HG02884 (cell line): Measurements from ENCODE around the gene MGRN1.

Experiments used
- ATAC-seq: cut with Tn5 transposase; IDR thresholded peaks from one replicate; pipeline ENCODE4 v1.9.1; 2021; ENCODE audit warnings: mild to moderate bottlenecking, moderate library complexity; ENCODE audit not compliant: unreplicated experiment

MGRN1 gene

DNA sequence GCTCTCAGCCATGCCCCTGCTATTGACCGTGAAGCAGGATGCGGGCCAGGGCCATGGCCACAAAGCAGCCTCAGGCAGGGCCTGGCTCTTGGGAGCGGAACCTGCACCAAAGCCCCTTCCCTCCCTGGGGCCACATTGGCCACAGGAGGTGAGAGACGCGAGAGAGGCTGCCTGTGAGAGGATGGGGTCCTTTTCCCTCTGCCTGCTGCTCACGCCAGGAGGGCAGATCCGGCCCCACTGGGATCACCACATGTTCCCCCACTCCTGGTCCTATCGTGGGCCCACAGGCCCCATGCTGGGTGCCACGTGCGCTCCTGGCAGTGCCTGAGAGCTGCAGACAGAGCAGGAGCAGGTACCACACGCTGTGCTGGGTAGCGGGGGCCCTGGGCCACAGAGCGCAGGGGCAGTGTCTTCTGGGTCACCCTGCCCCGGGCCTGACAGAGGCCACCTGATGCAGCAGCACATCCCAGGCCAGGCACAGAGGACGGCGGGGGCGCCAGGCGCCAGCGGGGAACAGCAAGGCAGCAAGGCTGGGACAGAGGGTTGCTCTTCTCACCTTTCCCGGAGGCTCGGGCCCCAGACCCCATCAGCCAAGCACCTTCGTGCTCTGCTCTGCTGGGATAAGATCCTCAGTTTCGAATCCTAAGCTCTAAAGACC lies 59.6 kb downstream of the MGRN1 start:
- no peak for ATAC-seq

DNA sequence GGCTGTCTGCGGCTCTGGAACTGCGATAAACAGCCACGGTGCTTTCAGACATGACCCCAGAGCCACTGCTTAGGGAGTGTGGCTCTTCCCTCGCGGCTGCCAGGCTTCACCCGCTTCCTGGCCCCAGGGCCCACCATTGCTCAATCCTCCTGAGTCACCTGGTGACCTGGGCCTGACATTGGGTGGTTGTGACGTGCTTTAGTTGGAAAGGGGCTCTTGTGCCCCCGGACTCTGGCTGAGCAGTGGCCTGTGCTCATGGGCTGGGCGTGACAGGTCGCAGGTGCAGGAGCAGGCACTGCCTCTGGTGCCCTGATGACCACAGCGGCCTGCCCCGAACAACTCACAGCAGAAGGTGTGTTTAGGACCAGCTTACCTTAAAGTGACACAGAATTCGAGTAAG lies 60.1 kb downstream of the MGRN1 start:
- no peak for ATAC-seq

DNA sequence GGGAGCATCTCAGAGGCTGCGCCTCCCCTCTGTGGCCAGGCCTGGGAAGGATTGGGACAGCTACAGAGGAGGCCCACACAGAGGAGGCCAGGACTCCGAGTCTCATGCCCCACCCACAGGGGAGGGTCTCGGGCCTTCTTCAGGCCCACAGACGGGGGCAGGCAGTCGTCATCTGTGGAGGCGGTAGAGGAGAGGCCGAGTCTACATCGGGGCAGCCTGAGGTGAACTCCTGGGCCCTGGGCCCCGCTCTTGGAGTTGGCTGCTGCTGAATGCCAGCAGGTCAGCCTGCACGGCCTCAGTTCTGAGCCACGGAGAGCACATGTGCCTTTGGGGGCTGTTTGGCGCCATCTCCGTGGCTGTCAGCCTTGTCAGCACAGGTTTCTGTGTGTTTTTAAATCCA lies 60.7 kb downstream of the MGRN1 start:
- no peak for ATAC-seq

DNA sequence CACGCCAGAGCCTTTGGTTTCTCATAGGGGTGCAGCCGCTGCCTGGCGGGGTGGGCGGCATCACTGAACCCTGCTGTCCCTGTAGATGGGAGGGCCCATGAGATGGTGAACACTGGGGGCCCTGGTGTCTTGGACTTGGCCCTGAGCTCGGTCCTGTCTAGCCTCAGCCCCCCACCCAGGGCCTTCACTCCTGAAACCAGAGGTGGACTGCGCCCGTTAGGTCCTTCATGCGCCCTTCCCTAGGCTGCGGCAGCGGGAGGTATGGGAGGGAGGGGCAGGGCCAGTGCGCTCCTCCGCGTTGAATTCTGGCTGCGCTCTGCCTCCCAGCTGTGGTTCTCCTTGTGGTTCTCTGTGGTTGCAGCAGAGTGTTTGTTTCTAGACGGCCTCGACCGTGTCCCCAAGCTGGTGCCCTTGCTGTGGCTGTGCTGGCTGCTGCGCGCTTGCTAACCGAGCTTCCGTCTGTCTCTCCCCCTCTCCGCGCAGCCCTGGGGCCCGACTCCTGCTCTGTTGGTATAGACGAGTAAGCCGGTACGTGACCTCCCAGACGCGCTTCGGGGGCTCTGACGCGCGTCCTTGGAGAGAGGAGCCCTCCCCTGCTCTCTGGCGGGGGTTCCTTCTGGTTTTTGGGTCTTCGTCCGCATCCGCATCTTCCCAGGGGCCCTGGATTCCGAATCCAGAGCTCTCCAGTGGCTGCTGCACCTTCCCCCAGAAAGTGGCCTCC lies 61.3 kb downstream of the MGRN1 start:
- ATAC-seq, result no peak

DNA sequence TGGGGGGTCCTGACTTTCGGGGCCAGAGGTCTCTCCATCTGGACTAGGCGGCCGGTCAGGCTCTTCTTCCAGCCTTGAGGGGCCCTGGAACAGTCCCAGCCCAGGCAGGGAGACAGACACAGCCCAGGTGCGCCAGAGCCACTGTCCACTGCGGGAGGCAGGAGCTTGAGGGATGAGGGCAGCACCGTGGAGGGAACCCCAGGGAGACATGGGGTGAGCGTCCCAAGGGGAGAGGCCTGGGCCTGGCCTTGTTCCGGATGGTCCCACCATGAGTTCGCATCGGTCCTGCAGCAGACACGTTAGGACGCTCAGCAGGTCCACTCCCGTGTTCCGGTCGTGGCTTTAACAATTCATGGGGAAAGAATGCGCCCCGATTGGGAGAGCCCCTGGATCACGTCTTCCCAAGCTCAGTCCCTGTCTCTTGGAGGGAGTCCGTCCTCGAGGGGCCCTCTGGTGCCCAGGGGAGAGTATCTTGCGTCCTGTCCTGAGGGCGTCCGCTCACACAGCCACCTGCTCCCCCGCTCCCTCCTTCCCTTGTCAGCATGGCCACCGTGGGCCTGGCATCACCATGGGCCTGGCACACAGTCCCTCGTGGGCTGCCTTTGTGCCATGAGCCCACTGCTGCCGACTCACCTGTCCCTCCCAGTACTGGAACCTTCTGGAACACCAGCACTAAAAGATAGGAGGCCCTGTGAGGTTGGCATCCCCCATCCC lies 62.0 kb downstream of the MGRN1 start:
- ATAC-seq, result no peak

DNA sequence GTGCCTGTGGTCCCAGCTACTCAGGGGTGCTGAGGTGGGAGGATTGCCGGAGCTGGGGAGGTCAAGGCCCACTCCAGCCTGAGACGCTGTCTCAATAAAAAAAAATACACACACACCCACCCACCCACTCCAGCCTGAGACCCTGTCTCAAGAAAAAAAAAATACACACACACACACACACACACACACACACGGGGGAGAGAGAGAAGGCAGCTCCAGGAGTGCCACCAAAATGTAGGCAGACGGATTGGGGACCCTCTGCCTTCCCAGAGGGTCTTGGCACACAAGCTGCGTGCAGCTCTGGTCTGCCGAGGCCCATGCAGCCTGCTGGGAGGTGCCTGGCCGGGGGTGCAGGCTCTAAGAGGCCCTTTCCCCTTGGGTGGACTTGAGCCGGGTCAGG lies 62.8 kb downstream of the MGRN1 start:
- ATAC-seq, result no peak

DNA sequence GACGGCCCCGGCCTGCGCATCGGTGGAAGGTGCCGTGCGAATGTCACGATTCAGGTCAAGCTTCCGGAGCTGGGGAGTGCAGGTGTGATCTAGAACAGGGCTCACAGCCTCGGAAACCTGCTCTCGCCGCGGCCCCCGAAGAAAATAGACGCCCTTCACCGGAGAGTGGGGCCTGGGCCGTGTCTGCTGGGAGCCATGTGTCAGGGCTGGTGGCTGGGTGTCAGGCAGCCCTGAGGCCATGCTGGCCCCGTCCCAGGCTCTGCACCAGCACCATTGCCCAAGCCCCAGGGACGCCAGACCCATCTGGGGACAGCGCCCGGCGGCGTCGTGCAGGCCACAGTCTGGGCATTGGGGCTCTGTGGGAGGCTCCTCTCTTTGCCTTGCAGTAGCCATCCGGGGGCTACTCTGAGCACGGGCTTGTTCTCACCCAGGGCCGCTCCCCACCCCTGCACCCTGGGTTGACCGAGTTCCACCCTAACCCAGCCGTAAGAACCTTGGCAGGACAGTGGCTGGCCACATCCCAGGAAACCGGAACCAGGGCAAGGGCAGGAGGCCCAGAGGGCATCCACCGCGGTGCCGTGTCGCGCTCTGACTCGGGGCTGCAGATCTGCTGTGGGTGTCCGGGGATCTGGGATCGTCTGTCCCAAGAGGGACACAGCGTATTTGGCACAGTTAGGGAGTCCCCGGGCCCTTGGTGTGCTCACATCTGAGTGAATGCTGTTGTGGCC lies 63.5 kb downstream of the MGRN1 start:
- ATAC-seq, result no peak

DNA sequence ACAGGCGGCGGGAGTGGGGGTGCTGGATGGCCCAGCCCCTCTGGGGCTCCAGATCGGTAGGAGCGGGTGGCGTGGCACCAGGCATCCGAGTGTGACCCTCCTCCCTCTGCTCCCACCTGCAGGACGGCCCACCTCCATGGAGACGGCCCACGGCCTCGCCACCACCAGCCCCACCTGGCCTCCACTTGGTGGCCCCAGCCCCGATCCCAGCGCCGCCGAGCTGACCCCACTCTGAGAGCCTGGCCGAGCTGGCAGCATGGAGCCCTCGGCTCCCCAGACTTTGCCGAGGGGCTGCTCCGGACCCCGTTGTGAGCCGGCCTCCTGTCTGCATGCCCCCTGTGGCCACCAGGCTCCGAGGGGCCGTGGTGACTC lies 64.0 kb downstream of the MGRN1 start:
- no peak for ATAC-seq

DNA sequence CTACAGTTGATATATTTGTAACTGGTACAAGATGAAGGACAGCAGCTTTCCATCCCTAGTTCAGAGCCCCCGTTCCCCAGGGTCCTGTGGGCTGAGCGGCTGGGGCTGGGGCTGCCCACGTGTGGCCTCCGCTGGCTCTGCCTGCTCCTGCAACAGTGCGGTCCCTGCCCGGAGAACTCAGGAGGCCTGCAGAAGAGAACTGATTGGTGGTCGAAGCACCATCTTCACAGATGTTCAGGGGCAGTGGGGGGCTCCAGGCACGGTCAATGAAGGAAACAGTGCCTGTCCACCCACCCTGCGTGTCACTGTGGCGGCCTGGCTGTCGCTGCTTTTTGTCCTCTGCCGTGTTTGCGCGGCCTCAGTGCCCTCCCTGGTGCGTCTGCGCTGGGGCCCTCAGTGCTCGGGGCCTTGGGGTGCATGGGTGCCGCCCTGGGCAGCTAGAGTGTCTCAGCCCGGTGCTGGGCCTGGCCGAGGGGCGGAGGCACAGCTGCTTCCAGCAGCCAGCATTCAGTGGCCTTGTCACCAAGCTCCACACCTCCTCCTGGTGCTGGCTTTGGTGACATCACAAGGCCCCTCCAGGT lies 64.6 kb downstream of the MGRN1 start:
- no peak for ATAC-seq

DNA sequence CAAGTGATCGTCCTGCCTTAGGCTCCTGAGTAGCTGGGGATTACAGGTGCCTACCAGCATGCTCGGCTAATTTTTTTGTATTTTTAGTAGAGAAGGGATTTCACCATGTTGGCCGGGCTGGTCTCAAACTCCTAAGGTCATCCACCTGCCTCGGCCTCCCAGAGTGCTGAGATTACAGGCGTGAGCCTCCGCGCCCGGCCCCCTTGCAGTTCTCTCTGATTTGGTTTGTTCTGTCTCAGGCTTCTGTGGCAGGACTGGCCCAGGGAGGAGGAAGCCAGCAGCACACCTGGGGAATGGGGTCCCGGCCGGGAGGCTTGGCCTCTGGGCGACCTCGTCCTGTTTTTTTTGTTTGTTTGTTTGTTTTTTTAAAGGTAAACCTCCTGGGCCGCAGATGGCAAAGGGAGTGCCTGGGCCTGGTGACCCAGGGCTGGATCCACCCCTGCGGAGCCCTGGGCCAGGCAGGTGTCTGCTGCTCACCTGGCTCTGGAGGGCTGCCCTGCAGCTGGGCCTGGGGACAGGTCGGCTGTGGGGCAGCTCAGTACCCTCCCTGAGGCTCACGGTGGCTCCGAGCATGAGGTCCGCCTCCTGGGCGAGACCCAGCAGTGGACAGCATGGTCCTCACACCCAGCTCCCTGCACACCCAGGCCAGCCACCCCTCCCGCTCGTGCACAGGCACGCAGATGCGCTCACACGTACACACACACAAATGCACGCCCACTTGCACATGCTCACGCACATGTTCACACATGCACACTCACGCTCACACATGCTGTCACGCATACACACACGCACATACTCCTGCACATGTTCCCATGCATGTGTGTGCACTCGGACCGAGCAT lies 65.5 kb downstream of the MGRN1 start:
- ATAC-seq, result no peak

DNA sequence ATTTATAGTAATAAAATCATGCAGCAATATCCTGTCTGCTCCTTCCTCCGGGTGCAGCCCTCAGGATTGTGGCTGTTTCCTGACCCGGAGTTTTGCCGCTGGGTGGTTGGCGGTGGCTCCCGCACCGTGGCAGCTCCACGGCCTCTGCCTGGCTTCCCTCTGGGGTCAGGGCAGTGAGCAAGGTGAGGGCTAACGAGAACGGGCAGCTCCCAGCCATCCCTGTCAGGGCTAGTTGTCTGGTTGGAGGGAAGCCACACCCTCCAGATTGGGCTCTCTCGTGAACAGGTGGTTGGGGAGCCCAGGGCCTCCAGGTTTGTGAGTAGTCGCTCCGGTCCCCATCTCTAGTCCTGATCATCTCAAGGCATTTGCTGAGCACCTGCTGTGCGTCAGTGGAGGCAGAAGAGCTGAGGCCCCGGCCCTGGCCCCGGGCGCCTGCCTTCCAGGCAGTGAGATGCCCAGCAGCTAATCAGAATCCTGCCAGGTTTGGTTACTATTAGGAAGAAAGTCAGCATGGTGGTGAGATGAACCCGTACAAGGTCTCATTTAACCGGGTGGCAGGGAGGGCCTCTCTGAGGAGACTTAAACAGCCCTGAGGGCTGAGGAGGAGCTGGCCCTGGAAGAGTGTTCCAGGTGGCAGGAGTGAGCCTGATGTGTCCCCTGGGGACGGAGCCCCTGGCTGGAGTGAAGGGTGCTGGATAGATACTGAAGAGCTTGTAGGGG lies 66.5 kb downstream of the MGRN1 start:
- ATAC-seq, result no peak

DNA sequence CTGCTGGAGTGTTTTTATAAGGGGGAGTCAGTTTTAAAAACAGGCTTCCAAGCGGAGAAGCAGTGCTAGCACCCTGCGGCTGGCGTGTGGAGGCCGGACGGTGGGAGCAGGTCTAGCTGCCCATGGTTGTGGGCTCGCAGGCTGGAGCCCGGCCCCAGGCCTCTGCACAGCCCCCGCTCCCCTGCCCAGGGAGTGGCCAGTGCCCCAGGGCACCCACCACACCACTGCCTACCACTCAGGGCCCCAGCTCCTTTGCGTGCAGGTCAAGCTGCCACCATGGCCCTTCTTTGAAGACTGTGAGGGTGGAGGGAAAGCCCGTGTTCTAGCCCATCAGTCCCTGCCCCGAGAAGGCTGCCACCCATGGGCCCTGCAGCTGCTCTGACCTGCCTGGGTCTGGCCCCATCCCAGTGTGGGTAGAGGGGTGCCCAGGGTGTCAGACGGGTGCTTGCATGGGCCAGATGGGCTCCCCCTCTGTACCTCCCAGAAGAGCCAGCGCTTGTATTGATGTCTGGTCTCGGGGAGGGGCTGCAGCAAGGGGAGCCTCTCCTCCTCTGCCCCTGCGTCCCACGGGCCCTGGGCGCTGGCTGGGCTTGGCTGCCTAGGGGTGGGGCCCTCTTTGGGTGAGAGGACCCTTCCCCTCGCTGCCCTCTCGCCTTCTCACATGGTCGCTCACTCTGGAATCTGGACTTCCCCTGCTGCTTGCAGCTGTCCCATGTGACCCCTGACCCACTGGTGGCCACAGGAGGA lies 67.2 kb downstream of the MGRN1 start:
- no peak for ATAC-seq

DNA sequence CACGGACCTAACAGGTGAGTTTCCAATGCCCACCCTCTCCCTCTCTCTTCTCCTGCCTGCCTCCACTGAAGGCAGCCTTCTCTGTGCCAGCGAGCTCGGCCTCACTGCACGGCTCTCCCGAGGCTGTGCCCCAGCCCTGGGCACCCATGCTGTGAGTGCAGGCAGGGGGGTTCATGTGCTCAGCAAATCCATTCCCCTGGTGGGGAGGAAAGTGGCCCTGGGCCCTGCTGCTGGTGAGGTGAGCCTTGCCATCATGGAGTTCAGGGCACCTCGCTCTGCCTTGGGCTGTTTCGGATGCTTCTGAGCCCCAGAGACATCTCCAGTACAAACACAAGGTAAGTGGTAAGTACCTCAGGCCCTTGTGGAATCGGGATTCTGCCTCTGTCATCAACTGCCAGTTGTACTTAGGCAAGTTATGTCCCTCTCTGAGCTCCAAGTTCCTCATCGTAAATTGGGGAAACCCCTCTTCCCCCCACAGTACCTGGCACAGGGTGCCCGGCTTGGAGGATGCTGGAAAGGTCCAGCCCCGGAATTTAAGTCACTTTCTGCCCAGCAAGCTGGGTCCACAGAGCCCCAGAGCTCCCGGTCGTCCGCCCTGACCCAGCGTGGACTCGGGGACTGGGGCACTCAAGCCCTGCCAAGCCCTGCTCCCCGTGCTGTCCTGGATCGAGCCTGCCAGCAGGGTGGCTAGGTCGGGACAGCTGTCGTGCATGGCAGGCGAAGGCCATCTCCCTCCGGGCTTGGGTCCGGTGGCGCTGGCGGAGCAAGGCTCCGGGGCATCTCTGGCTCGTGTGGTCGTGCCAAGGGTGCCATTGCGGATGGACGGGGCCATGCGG lies 68.1 kb downstream of the MGRN1 start:
- ATAC-seq, result peak; percentile 7

DNA sequence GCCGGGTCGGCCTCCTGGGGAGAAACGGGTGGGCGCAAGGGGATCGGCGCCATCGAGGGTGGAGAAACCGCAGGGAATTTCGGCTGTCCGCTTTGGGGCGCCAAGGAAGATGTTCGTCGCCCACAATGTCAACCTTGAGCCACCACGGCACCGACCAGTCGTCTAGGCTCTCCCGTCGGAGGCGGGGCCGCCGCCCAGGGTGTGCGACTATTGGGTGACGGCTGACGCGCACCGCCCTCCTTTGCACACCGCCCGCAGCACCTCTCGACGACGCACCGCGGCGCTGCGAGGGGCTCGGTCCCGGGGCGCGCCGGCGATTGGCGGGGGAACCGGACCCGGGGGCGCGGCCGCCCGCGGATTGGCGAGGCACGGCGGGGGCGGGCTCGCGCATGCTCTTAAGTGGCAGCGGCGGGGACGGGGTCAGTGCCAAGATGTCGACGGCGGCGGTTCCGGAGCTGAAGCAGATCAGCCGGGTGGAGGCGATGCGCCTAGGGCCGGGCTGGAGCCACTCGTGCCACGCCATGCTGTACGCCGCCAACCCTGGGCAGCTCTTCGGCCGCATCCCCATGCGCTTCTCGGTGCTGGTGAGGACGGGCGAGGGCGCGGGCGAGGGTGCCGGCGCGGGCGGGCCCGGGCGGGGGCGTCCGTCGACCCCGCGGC lies 68.8 kb downstream of the MGRN1 start, which contains the start of gene NUDT16L1:
NUDT16L1 (plus strand) TSS at position 267 of the 660 bp plus-strand sequence; CDS start at position 432, 165 bp downstream.
- peak; percentile 92 for ATAC-seq

DNA sequence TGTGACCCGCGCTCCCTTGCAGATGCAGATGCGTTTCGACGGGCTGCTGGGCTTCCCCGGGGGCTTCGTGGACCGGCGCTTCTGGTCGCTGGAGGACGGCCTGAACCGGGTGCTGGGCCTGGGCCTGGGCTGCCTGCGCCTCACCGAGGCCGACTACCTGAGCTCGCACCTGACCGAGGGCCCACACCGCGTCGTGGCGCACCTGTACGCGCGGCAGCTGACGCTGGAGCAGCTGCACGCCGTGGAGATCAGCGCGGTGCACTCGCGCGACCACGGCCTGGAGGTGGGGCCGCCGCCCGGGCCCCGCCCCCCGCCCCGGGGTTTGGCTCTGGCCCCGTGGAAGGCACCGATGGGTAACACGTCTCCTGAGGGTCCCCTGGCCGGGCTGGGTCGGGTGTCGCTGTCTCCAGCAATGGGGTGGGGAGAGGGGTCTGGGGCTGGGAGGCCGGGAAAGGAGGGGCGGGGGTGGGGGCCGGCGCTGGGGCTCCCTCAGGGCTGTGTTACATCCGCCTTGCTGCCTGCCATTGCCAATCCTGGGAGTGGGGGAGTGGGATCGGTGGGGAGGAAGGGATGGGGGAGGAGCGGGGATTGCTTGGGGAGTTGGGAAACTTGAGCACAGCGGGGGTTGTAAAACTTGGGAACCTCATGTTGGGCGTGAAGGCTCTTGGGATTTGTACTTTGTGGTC lies 69.5 kb downstream of the MGRN1 start:
- ATAC-seq, result peak; percentile 4

DNA sequence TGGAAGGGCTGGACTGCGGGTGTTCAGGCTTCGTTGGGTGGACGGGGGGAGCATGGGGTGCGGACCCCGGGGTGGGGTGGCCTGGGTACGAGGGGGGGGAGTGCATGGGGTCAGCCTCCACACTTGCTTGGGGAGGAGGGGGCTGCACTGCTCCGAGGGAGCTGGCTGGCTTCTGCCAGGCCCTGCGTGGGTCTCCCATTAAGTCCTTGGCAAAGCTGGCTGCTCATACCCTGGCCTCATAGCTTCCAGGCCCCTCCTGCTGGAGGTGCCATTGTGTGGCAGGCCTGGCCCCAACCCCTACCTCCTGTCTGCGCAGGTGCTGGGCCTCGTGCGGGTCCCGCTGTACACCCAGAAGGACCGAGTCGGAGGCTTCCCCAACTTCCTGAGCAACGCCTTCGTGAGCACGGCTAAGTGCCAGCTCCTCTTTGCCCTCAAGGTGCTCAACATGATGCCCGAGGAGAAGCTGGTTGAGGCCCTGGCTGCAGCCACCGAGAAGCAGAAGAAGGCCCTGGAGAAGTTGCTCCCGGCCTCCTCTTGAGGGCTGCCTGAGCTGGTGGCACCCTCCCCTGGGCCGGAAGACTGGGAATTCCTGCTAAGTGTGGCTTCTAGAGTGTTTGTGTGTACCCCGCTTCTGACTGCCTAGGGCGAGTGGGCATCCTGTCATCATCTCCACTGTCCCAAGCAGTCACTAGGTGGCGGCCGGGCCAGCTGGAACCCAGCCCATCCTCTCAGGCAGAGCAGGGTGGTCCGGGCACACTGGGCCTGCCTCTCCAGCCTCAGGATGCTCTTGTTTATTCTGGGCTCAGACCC lies 70.2 kb downstream of the MGRN1 start:
- no peak for ATAC-seq
